IPS-18c (cell line): ENCODE results near the gene KLHL10.

Experiments used
- H3K4me3 ChIP-seq: 2 replicates; pipeline ENCODE4 v1.7.0; 2013; ENCODE audit warnings: low read depth, mild to moderate bottlenecking, low read length, moderate library complexity; ENCODE audit not compliant: insufficient read depth
- H3K9me3 ChIP-seq: one replicate; pipeline ENCODE4 v1.6.1; 2013; ENCODE audit warnings: mild to moderate bottlenecking, low read length, moderate library complexity; ENCODE audit not compliant: control insufficient read depth, insufficient read depth

Gene KLHL10

GRCh38 chr17:41837761-41838538 is at the start of gene KLHL10:
Gene KLHL10 (plus strand): TSS chr17:41837825. CDS start chr17:41837933, 108 bp downstream.
- Histone ChIP-seq H3K4me3 (no peak within 1 kb of the TSS), H3K9me3 (no peaks in the 10 kb centered on the region)

- Histone ChIP-seq H3K9me3 (peaks cover 2% of the 10 kb centered on the region), H3K4me3 (peak overlapping the region; percentile 36)
Observed at GRCh38 chr17:41792845-41793783, 44.5 kb upstream of the KLHL10 start.

- H3K4me3 ChIP-seq = peak overlapping the region; percentile 36; the same call in 1 of the 2 replicates
Observed at GRCh38 chr17:41793784-41794539, 43.7 kb upstream of the KLHL10 start.

GRCh38 chr17:41794540-41794975 is 43.1 kb upstream of the KLHL10 start:
- peaks cover 2% of the 10 kb centered on the region for H3K9me3 ChIP-seq
- H3K4me3 ChIP-seq = no peak overlapping the region

More at GRCh38 chr17:41793784-41794539, 43.7 kb upstream of the KLHL10 start:
- peaks cover 2% of the 10 kb centered on the region for H3K9me3 ChIP-seq

GRCh38 chr17:41796121-41796895 is 41.3 kb upstream of the KLHL10 start:
- peaks cover 2% of the 10 kb centered on the region for H3K9me3 ChIP-seq
- H3K4me3 ChIP-seq = no peak overlapping the region

GRCh38 chr17:41797377-41797776 is 40.2 kb upstream of the KLHL10 start:
- Histone ChIP-seq H3K4me3 (no peak overlapping the region), H3K9me3 (peaks cover 2% of the 10 kb centered on the region)

- Histone ChIP-seq H3K9me3 (peaks cover 2% of the 10 kb centered on the region), H3K4me3 (no peak overlapping the region)
Observed at GRCh38 chr17:41799366-41799765, 38.3 kb upstream of the KLHL10 start.

- peak overlapping the region; percentile 34 for H3K4me3 ChIP-seq
- peaks cover 2% of the 10 kb centered on the region for H3K9me3 ChIP-seq
Observed at GRCh38 chr17:41800601-41801373, 36.8 kb upstream of the KLHL10 start.

- H3K4me3 ChIP-seq = peak overlapping the region; percentile 34
- H3K9me3 ChIP-seq = no peaks in the 10 kb centered on the region
Observed at GRCh38 chr17:41801374-41802271, 36.0 kb upstream of the KLHL10 start.

GRCh38 chr17:41803049-41804020 is 34.3 kb upstream of the KLHL10 start:
- Histone ChIP-seq H3K4me3 (no peak overlapping the region), H3K9me3 (no peaks in the 10 kb centered on the region)

- Histone ChIP-seq H3K9me3 (peaks cover 2% of the 10 kb centered on the region), H3K4me3 (no peak overlapping the region)
Observed at GRCh38 chr17:41806685-41807445, 30.8 kb upstream of the KLHL10 start.

- H3K4me3 ChIP-seq = peak overlapping the region; percentile 96
- H3K9me3 ChIP-seq = peaks cover 2% of the 10 kb centered on the region
Observed at GRCh38 chr17:41810659-41811548, 26.7 kb upstream of the KLHL10 start.
